ENCODE measurements around the gene CDC42EP3. TPM values are rescaled to one million over a fixed set of nuclear protein-coding genes. Genes with fewer than 3 reads are reported as not detected.

CDC42EP3 gene
- polyA plus RNA-seq, 2 donors: 2.0 to 6.0 TPM

DNA sequence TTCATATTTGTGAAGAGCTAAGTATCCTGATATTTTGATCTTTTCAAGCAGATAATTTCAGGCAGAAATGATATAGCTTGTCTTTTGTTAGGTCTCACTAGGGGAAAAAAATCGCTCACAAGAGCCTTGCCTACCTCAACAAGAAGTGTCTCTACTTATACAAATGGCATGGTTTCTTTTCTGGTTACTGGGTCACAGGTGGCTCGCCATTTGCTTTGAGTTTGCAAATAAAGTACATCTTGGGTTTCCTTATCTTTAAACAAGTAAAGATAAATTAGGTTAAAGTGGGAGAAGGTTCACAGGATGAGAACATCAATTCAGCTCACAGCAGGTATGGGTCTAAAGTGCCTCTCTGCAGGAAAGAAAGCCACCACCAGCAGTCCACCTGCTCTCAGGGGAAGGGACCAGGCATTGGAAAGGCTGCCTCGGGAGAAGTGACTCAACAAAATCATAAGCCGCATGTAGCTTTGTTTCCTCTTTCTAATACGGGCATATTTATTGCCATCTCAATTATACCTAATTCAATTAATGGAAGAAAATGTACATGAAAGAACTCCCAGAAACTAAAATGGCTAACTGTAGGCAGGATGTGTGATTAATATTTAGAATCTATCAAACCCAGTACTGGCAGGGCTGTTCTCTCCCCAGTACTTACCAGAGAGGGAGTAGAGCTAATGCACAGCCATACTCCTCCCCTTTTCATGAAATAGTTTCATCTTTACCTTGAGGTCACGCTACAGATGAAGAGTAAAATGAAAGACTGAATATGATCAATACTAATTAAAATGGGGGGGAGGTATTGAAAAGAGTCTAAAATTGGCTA is 28.3 kb downstream of the CDC42EP3 start:
- Histone ChIP-seq H3K4me1 (ENCODE audit: control insufficient read depth in 2 of 2, insufficient read depth in 2 of 2, low read length in 1 of 2) (no peaks in the 10 kb centered on the region), H3K36me3 (ENCODE audit: control insufficient read depth in 2 of 2, insufficient read depth in 2 of 2, low read length in 1 of 2) (no peaks in the 10 kb centered on the region), H3K4me3 (ENCODE audit: low read depth in 1 of 2, low read length in 2 of 2) (no peak overlapping the region), H3K9me3 (ENCODE audit: control insufficient read depth in 2 of 2, insufficient read depth in 1 of 2, low read depth in 1 of 2, low read length in 1 of 2) (no peaks in the 10 kb centered on the region), H3K27me3 (ENCODE audit: control insufficient read depth in 1 of 2, insufficient read depth in 2 of 2, low read length in 2 of 2) (no peaks in the 10 kb centered on the region), H3K27ac (ENCODE audit: low read depth in 2 of 2, low read length in 1 of 2) (no peak overlapping the region)
- 78 to 85% methylated on average over 6 of the region's 6 CpGs for WGBS, 2 donors

DNA sequence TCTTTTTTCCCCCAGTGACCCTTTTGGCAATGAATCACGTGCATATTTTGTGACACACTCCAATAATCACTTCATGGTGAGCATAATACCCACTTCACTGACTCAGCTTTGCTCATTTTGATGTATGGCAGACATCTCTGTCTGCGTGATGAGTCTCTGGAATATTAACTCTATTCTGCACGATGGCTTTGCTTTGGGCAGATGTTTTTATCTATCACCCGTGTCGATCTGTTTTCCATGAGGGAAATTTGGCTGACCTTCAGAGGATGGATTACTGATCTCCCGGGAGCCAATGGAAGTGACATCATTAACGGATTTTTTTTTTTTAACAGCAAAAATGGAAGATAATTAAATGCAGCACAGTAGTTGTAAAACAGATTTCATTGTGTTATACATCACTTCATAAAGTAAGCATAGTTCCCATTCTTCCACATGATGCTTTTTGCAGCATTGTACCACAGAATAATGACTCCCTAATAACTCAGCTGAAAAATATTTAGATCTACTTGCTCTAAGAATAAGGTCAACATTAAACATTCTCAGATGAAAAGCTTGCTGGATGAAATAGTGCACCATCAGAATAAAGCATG is 29.8 kb downstream of the CDC42EP3 start:
- H3K27ac ChIP-seq (ENCODE audit: low read depth in 2 of 2, low read length in 1 of 2): no peak overlapping the region
- WGBS, 2 donors: 46 to 56% methylated on average over 7 of the region's 7 CpGs

DNA sequence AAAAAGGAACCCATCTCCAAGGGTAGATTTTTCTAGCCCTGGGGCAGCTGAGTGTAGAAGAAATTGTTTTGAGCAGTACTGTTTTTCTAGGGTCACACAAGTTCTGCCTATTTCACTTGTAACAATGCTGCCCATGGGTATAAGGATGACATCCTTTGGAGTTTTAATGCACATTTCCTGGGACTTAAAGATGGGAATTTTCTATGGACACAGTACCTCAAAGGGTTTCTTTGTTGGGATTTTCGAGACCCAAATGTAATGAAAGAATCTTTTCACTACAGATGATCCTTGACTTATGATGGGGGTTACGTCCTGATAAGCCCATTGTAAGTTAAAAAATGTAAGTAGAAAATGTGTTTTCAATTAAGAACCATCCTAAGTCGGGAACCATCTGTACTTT is 31.8 kb downstream of the CDC42EP3 start:
- peaks cover 4 to 5% of the 10 kb centered on the region in 2 donors for H3K4me1 ChIP-seq (ENCODE audit: control insufficient read depth in 2 of 2, insufficient read depth in 2 of 2, low read length in 1 of 2)
- no peaks in the 10 kb centered on the region for H3K9me3 ChIP-seq (ENCODE audit: control insufficient read depth in 2 of 2, insufficient read depth in 1 of 2, low read depth in 1 of 2, low read length in 1 of 2)
- 86 to 93% methylated on average over 3 of the region's 3 CpGs for WGBS, 2 donors
- H3K36me3 ChIP-seq (ENCODE audit: control insufficient read depth in 2 of 2, insufficient read depth in 2 of 2, low read length in 1 of 2): no peaks in the 10 kb centered on the region
- no peak overlapping the region for H3K27ac ChIP-seq (ENCODE audit: low read depth in 2 of 2, low read length in 1 of 2)
- no peaks in the 10 kb centered on the region for H3K27me3 ChIP-seq (ENCODE audit: control insufficient read depth in 1 of 2, insufficient read depth in 2 of 2, low read length in 2 of 2)
- H3K4me3 ChIP-seq (ENCODE audit: low read depth in 1 of 2, low read length in 2 of 2): no peak overlapping the region

More for the DNA sequence above, 29.8 kb downstream of the CDC42EP3 start:
- no peaks in the 10 kb centered on the region for H3K9me3 ChIP-seq (ENCODE audit: control insufficient read depth in 2 of 2, insufficient read depth in 1 of 2, low read depth in 1 of 2, low read length in 1 of 2)
- H3K36me3 ChIP-seq (ENCODE audit: control insufficient read depth in 2 of 2, insufficient read depth in 2 of 2, low read length in 1 of 2): no peaks in the 10 kb centered on the region
- no peaks in the 10 kb centered on the region for H3K4me1 ChIP-seq (ENCODE audit: control insufficient read depth in 2 of 2, insufficient read depth in 2 of 2, low read length in 1 of 2)
- H3K27me3 ChIP-seq (ENCODE audit: control insufficient read depth in 1 of 2, insufficient read depth in 2 of 2, low read length in 2 of 2): no peaks in the 10 kb centered on the region
- H3K4me3 ChIP-seq (ENCODE audit: low read depth in 1 of 2, low read length in 2 of 2): no peak overlapping the region

DNA sequence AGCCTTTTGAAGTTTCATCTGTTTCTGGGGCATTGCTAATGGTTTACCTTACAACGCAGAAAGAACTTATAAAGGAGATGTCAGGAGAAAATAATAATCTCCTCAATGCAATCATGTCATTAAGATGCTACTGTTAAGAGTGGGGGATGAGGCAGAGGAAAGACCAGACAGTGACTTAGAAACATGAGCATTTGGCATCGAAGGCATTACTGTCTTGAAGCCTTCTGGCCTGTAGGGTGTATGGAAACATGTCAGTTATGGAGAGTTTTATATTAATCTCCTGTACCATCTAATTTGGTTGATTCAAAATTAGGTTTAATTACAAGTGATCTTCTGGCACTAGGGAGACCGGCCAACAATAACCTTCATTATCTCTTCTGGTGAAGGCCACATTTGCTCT is 32.5 kb downstream of the CDC42EP3 start:
- Histone ChIP-seq H3K4me3 (ENCODE audit: low read depth in 1 of 2, low read length in 2 of 2) (no peak overlapping the region), H3K27ac (ENCODE audit: low read depth in 2 of 2, low read length in 1 of 2) (no peak overlapping the region), H3K36me3 (ENCODE audit: control insufficient read depth in 2 of 2, insufficient read depth in 2 of 2, low read length in 1 of 2) (no peaks in the 10 kb centered on the region), H3K9me3 (ENCODE audit: control insufficient read depth in 2 of 2, insufficient read depth in 1 of 2, low read depth in 1 of 2, low read length in 1 of 2) (no peaks in the 10 kb centered on the region), H3K4me1 (ENCODE audit: control insufficient read depth in 2 of 2, insufficient read depth in 2 of 2, low read length in 1 of 2) (peaks cover 4 to 5% of the 10 kb centered on the region in 2 donors), H3K27me3 (ENCODE audit: control insufficient read depth in 1 of 2, insufficient read depth in 2 of 2, low read length in 2 of 2) (no peaks in the 10 kb centered on the region)
- WGBS, 2 donors: 96 to 97% methylated on average over 3 of the region's 3 CpGs

DNA sequence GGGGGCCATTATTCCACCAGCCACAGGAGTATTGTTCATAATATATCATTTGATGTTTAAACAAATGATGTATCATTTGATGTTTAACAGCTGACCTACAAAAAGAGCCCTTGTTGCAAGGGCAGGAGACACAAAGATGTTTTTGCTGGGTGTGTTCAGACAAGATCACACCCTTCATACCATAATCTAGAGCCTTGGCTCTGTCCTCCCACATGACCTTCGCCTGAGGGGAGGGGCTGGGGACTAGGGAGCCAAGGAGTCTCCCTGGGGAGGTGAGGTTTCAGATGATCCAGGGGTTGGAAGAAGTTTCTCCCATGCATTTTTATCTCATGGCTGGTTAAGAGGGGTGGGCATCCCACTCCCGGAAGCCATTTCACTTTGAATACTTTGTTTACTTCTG is 33.5 kb downstream of the CDC42EP3 start:
- Histone ChIP-seq H3K27ac (ENCODE audit: low read depth in 2 of 2, low read length in 1 of 2) (no peak overlapping the region), H3K4me1 (ENCODE audit: control insufficient read depth in 2 of 2, insufficient read depth in 2 of 2, low read length in 1 of 2) (peaks cover 4 to 5% of the 10 kb centered on the region in 2 donors), H3K4me3 (ENCODE audit: low read depth in 1 of 2, low read length in 2 of 2) (no peak overlapping the region), H3K9me3 (ENCODE audit: control insufficient read depth in 2 of 2, insufficient read depth in 1 of 2, low read depth in 1 of 2, low read length in 1 of 2) (no peaks in the 10 kb centered on the region), H3K36me3 (ENCODE audit: control insufficient read depth in 2 of 2, insufficient read depth in 2 of 2, low read length in 1 of 2) (no peaks in the 10 kb centered on the region), H3K27me3 (ENCODE audit: control insufficient read depth in 1 of 2, insufficient read depth in 2 of 2, low read length in 2 of 2) (no peaks in the 10 kb centered on the region)
- 81% methylated on average over 2 of the region's 2 CpGs for WGBS, 2 donors

DNA sequence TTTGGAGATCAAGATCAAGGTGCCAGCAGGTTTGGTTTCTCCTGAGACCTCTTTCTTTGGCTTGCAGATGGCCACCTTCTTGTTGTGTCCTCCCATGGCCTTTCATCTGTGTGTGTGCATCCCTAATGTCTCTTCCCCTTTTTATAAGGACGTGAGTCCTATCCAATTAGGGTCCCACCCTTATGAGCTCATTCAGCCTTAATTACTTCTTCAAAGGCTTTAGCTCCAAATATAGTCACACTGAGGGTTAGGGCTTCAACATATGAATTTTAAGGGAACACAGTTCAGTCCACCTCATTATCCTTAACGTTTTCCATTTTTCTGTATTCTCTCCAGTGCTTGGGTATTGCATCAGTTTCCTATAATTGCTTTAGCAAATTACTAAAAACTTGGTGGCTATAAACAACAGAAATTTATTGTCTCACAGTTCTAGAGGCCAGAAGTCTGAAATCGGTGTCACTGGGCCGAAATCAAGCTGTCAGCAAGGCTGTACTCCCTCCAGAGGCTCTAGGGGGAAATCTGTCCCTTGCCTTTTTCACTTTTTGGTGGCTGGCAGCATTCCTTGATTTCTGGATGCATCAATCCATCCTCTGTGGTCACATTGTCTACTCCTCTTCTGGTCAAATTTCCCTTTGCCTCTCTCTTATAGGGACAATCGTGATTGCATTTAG is 34.1 kb downstream of the CDC42EP3 start:
- 80 to 83% methylated on average over 5 of the region's 5 CpGs for WGBS, 2 donors
- H3K4me3 ChIP-seq (ENCODE audit: low read depth in 1 of 2, low read length in 2 of 2): no peak overlapping the region
- H3K27ac ChIP-seq (ENCODE audit: low read depth in 2 of 2, low read length in 1 of 2): no peak overlapping the region
- no peaks in the 10 kb centered on the region for H3K27me3 ChIP-seq (ENCODE audit: control insufficient read depth in 1 of 2, insufficient read depth in 2 of 2, low read length in 2 of 2)
- H3K9me3 ChIP-seq (ENCODE audit: control insufficient read depth in 2 of 2, insufficient read depth in 1 of 2, low read depth in 1 of 2, low read length in 1 of 2): no peaks in the 10 kb centered on the region
- no peaks in the 10 kb centered on the region for H3K36me3 ChIP-seq (ENCODE audit: control insufficient read depth in 2 of 2, insufficient read depth in 2 of 2, low read length in 1 of 2)
- peaks cover 4 to 5% of the 10 kb centered on the region in 2 donors for H3K4me1 ChIP-seq (ENCODE audit: control insufficient read depth in 2 of 2, insufficient read depth in 2 of 2, low read length in 1 of 2)

DNA sequence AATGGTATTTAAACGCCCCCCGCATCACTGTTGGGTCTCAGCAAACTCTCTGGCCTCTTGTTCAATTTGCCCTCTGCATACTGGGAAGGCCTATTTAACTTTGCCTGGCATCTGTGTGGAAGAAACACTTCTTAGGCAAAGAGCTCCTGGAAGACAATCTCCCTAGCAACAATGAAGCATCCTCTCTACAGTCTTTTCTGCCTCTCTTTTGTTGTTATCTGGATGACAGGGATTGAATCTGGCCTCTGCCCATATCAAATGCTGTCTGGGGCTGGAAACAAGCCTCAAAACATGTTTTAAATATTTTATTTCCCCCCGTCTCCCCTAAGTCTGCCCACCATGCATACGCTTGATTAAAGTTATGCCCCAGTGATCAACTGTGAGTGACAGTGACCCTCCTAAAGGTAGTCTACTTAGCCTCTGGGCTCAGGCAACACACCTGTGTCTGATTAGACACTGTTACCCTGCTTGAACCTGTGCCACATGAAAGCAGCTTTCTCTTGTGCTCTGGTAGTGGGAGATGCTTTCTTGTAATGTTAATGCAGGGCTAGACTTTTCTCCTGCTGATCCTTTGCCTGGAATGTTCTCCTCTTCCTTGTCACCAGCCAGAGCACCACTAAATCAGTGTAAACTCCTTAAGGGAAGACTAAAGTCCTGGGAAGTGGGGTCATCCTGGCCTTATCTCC is 34.9 kb downstream of the CDC42EP3 start:
- Histone ChIP-seq H3K36me3 (ENCODE audit: control insufficient read depth in 2 of 2, insufficient read depth in 2 of 2, low read length in 1 of 2) (no peaks in the 10 kb centered on the region), H3K9me3 (ENCODE audit: control insufficient read depth in 2 of 2, insufficient read depth in 1 of 2, low read depth in 1 of 2, low read length in 1 of 2) (no peaks in the 10 kb centered on the region), H3K27ac (ENCODE audit: low read depth in 2 of 2, low read length in 1 of 2) (no peak overlapping the region), H3K27me3 (ENCODE audit: control insufficient read depth in 1 of 2, insufficient read depth in 2 of 2, low read length in 2 of 2) (no peaks in the 10 kb centered on the region), H3K4me3 (ENCODE audit: low read depth in 1 of 2, low read length in 2 of 2) (no peak overlapping the region), H3K4me1 (ENCODE audit: control insufficient read depth in 2 of 2, insufficient read depth in 2 of 2, low read length in 1 of 2) (peaks cover 4 to 5% of the 10 kb centered on the region in 2 donors)
- 86 to 91% methylated on average over 4 of the region's 4 CpGs for WGBS, 2 donors

DNA sequence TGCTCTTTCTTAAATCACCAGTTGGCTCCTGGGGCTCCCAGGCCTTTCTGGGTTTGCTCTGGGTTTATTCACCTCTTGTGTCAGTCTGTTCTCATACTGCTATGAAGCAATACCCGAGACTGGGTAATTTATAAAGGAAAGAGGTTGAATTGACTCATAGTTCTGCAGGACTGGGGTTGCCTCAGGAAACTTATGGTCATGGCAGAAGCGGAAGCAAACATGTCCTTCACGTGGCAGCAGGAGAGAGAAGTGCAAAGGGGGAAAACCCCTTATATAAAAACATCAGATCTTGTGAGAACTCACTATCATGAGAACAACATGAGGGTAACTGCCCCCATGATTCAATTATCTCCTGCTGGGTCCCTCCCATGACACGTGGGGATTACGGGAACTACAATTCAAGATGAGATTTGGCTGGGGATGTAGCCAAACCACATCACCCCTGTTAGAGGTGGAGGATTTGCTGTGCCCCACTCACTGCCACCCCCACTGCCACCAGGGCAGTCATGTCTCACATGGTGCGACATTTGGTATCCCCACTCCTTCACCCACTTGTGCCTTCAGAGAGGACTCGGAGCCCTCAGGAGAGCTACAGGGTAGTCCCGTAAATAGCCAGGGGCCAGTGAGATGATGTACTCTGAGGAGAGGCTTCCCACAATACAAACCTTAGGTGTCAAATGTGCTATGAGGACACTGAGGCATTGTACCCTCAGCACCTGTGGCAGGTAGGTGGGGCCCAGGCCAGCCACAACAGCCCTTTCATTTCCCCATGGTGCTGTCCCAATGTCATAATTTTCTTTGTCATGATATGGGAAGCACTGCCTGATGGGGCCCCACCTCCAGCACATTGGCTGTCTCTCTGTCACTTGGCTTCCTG is 35.7 kb downstream of the CDC42EP3 start:
- H3K27me3 ChIP-seq (ENCODE audit: control insufficient read depth in 1 of 2, insufficient read depth in 2 of 2, low read length in 2 of 2): no peaks in the 10 kb centered on the region
- H3K27ac ChIP-seq (ENCODE audit: low read depth in 2 of 2, low read length in 1 of 2): peak overlapping the region in 1 of 2 donors; percentile 15
- H3K4me3 ChIP-seq (ENCODE audit: low read depth in 1 of 2, low read length in 2 of 2): no peak overlapping the region
- 55 to 62% methylated on average over 8 of the region's 8 CpGs for WGBS, 2 donors
- H3K4me1 ChIP-seq (ENCODE audit: control insufficient read depth in 2 of 2, insufficient read depth in 2 of 2, low read length in 1 of 2): peaks cover 4 to 5% of the 10 kb centered on the region in 2 donors
- no peaks in the 10 kb centered on the region for H3K36me3 ChIP-seq (ENCODE audit: control insufficient read depth in 2 of 2, insufficient read depth in 2 of 2, low read length in 1 of 2)
- H3K9me3 ChIP-seq (ENCODE audit: control insufficient read depth in 2 of 2, insufficient read depth in 1 of 2, low read depth in 1 of 2, low read length in 1 of 2): no peaks in the 10 kb centered on the region

Data from esophagus (tissue), 2 donors.